T-helper 2 cell treated with Interferon-gamma antibody and Interleukin-4, amounts not matched to agents 5 μg/mL and 100 μg/mL, for 36 hours (primary cell): Measurements from ENCODE around the gene TMEM181.
A peak's percentile ranks its signal among the peaks of the same experiment; 100 is the strongest.
"Not testable (repeated sequence)": the region's sequence is repeated elsewhere in the genome, so short reads cannot be mapped to it uniquely, and the experiment has no call there.

Source experiments
- DNase-seq: peaks from one replicate; pipeline ENCODE4 v3.0.0; 2021; ENCODE audit warnings: low spot score
- H3K27ac Mint-ChIP-seq: one replicate; pipeline ENCODE4 v1.8.0; 2021; ENCODE audit warnings: mild to moderate bottlenecking, mixed read lengths
- H3K27me3 Mint-ChIP-seq: one replicate; pipeline ENCODE4 v1.8.0; 2021; ENCODE audit warnings: low read depth, mixed read lengths
- H3K36me3 Mint-ChIP-seq: one replicate; pipeline ENCODE4 v1.8.0; 2021; ENCODE audit warnings: low read depth, mixed read lengths
- H3K4me1 Mint-ChIP-seq: one replicate; pipeline ENCODE4 v1.8.0; 2021; ENCODE audit warnings: low read depth, mixed read lengths
- H3K4me3 Mint-ChIP-seq: one replicate; pipeline ENCODE4 v1.8.0; 2022; ENCODE audit warnings: mild to moderate bottlenecking, moderate library complexity, mixed read lengths
- H3K9me3 Mint-ChIP-seq: one replicate; pipeline ENCODE4 v1.8.0; 2021; ENCODE audit warnings: mixed read lengths

Gene TMEM181

GRCh38 chr6:158605266-158605878, 45.5 kb downstream of the TMEM181 start:
- peak; percentile 36 for DNase-seq
- peak overlapping the region; percentile 59 for H3K27ac Mint-ChIP-seq
- H3K9me3 Mint-ChIP-seq, result no peaks in the 10 kb centered on the region
- H3K27me3 Mint-ChIP-seq, result no peaks in the 10 kb centered on the region
- peaks cover 3% of the 10 kb centered on the region for H3K4me1 Mint-ChIP-seq
- no peak overlapping the region for H3K4me3 Mint-ChIP-seq
- peaks cover 43% of the 10 kb centered on the region for H3K36me3 Mint-ChIP-seq

- H3K4me1 Mint-ChIP-seq, DNase-seq, H3K9me3 Mint-ChIP-seq, H3K4me3 Mint-ChIP-seq, H3K27me3 Mint-ChIP-seq: not testable (repeated sequence)
- peaks cover 41% of the 10 kb centered on the region for H3K36me3 Mint-ChIP-seq
- H3K27ac Mint-ChIP-seq, result peak overlapping the region; percentile 59
Observed at GRCh38 chr6:158606011-158606410, 46.1 kb downstream of the TMEM181 start.

DNA sequence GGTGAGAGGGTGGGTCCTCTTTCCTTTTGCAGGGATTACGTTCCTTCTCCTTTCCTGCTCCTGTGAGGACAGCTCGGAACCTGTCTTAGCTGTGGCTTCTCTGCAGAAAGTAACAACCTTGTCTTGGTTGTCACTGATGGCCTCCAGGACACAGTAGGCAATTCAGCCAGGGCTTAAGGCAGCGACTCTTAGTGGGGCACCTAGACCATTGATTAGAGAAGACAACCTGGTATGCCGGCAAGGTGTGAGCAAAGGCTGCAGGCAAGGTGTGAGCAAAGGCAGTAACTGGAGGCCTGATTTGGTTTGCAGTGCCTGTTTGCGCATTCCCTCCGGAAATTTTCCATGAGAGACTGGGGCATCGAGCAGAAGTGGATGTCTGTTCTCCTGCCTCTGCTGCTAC, 47.0 kb downstream of the TMEM181 start:
- H3K27ac Mint-ChIP-seq, result no peak overlapping the region
- no peak for DNase-seq

GRCh38 chr6:158607411-158608170, 47.7 kb downstream of the TMEM181 start:
- no peak overlapping the region for H3K4me3 Mint-ChIP-seq
- H3K4me1 Mint-ChIP-seq, result peaks cover 3% of the 10 kb centered on the region
- DNase-seq, result no peak
- peaks cover 54% of the 10 kb centered on the region for H3K36me3 Mint-ChIP-seq
- no peaks in the 10 kb centered on the region for H3K9me3 Mint-ChIP-seq
- no peaks in the 10 kb centered on the region for H3K27me3 Mint-ChIP-seq
- no peak overlapping the region for H3K27ac Mint-ChIP-seq

More for the DNA sequence above, 47.0 kb downstream of the TMEM181 start:
- Mint-ChIP-seq H3K36me3 (peaks cover 47% of the 10 kb centered on the region), H3K9me3 (no peaks in the 10 kb centered on the region), H3K27me3 (no peaks in the 10 kb centered on the region), H3K4me3 (no peak overlapping the region), H3K4me1 (peaks cover 3% of the 10 kb centered on the region)

DNA sequence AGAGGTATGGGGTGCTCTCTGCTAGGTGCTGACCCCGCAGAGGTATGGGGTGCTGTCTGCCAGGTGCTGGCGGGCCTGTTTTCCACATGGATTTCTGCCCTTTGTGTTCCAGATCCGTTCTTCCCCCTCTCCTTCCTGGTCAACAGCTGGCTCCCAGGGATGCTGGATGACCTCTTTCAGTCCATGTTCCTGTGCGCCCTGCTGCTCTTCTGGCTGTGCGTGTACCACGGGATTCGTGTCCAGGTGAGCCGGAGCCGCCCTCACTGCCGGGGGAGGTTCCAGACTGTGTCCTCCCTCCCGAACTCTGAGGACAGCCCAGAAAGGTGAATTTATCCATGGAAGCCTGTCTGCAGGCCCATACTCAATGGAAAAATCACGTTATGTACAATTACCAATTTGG, 48.3 kb downstream of the TMEM181 start:
- Mint-ChIP-seq H3K4me1 (peaks cover 3% of the 10 kb centered on the region), H3K9me3 (no peaks in the 10 kb centered on the region), H3K27ac (no peak overlapping the region), H3K4me3 (no peak overlapping the region), H3K36me3 (peaks cover 55% of the 10 kb centered on the region), H3K27me3 (no peaks in the 10 kb centered on the region)
- DNase-seq, result no peak

DNA sequence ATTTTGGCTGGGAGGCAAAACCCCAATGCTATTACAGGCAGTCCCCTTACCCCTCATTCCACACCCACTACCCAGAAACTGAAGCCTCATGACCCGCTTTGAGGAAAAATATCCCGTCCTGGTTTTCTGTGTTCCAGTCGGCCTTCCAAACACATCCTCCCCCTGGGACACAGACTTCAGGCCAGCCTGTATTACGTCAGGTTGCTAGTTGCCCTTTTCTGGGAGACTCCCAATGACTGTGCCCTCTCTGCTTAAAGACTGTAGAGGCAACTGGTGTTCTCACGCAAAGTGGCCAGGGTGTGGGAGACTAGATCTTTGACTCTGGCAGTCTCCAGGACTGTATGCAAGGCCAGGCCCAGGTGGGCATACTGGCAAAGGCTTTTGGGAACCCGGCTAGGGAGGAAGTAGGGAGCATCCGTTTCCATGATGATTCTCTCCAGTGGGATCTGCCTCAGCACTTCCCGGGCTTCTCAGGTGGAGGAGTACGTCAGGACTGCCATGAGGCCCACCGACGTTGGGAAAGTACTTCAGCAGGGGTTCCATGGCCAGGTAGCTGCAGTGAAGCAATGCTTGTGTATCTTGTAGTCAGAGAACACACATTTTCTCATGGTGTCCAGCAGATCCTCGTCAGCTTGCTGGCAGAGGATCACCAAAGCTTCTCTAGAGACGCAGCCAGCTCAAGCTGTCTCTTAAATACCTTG, 49.7 kb downstream of the TMEM181 start:
- H3K27ac Mint-ChIP-seq, result no peak overlapping the region
- DNase-seq, result no peak
- no peaks in the 10 kb centered on the region for H3K27me3 Mint-ChIP-seq
- H3K36me3 Mint-ChIP-seq, result peaks cover 57% of the 10 kb centered on the region
- H3K9me3 Mint-ChIP-seq, result no peaks in the 10 kb centered on the region
- peaks cover 3% of the 10 kb centered on the region for H3K4me1 Mint-ChIP-seq
- H3K4me3 Mint-ChIP-seq, result no peak overlapping the region

GRCh38 chr6:158610319-158610968, 50.6 kb downstream of the TMEM181 start:
- DNase-seq, result no peak
- H3K9me3 Mint-ChIP-seq, result peaks cover 4% of the 10 kb centered on the region
- no peak overlapping the region for H3K4me3 Mint-ChIP-seq
- peaks cover under 1% of the 10 kb centered on the region for H3K4me1 Mint-ChIP-seq
- H3K27me3 Mint-ChIP-seq, result no peaks in the 10 kb centered on the region
- H3K27ac Mint-ChIP-seq, result no peak overlapping the region
- peaks cover 63% of the 10 kb centered on the region for H3K36me3 Mint-ChIP-seq

GRCh38 chr6:158611039-158611438, 51.1 kb downstream of the TMEM181 start:
- Mint-ChIP-seq H3K27me3 (no peaks in the 10 kb centered on the region), H3K4me3 (no peak overlapping the region), H3K36me3 (peaks cover 64% of the 10 kb centered on the region), H3K27ac (no peak overlapping the region), H3K9me3 (peaks cover 4% of the 10 kb centered on the region), H3K4me1 (no peaks in the 10 kb centered on the region)
- DNase-seq, result no peak

DNA sequence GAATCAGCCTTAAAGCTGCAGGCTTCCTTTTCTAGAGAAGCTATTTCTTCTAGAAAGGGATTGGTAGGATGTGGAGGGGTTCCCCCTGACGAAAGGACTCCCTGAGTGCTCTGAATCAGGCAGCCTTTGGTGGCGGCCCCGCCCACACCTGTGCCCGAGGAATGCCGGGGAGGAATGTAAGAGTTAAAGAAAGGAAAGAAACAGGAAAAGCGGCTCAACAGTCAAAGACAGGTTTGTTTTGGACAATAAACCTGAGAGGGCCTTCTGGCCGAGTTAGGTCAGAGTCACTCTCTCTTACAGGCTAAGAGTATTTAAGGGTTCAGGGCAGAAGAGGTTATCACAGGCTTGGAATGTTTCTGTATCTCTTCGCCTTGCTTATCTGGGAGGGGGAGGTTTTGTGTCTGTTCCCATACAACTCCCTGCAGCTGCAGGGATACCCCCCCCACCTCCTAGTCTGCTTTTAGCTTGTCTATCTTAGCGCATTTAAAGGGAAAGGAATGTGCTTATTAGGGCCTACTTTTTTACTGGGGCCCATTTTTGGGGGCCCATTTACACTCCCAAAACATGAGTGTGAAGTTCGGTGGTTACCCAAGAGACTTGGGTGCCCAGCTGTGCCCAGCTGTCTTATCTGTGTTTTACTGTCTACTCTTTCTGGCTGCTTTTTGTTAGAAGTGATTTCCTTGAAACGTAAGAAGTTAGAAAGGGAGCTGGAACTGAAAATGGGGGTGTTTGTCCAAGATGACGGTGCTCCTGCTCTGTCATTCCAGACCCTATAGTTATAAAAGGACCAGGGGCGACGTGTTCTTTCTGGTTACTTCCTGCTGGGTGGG, 51.9 kb downstream of the TMEM181 start:
- DNase-seq, result no peak
- H3K27me3 Mint-ChIP-seq, result no peaks in the 10 kb centered on the region
- peaks cover 4% of the 10 kb centered on the region for H3K9me3 Mint-ChIP-seq
- no peak overlapping the region for H3K4me3 Mint-ChIP-seq
- H3K4me1 Mint-ChIP-seq, result no peaks in the 10 kb centered on the region
- peaks cover 67% of the 10 kb centered on the region for H3K36me3 Mint-ChIP-seq
- no peak overlapping the region for H3K27ac Mint-ChIP-seq

GRCh38 chr6:158614606-158615005, 54.7 kb downstream of the TMEM181 start:
- peaks cover 78% of the 10 kb centered on the region for H3K36me3 Mint-ChIP-seq
- not testable (repeated sequence) for H3K27me3 Mint-ChIP-seq

DNA sequence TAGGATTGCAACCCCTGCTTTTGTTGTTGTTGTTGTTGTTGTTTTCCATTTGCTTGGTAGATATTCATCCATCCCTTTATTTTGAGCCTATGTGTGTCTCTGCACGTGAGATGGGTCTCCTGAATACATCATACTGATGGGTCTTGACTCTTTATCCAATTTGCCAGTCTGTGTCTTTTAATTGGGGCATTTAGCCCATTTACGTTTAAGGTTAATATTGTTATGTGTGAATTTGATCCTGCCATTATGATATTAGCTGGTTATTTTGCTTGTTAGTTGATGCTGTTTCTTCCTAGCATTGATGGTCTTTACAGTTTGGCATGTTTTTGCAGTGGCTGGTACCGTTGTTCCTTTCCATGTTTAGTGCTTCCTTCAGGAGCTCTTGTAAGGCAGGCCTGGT, 58.4 kb downstream of the TMEM181 start:
- H3K9me3 Mint-ChIP-seq, DNase-seq, H3K4me3 Mint-ChIP-seq, H3K27me3 Mint-ChIP-seq, H3K27ac Mint-ChIP-seq: not testable (repeated sequence)
- H3K36me3 Mint-ChIP-seq, result peaks cover 66% of the 10 kb centered on the region
- peaks cover 12% of the 10 kb centered on the region for H3K4me1 Mint-ChIP-seq

More at GRCh38 chr6:158614606-158615005, 54.7 kb downstream of the TMEM181 start:
- not testable (repeated sequence) for H3K4me3 Mint-ChIP-seq, DNase-seq, H3K27ac Mint-ChIP-seq, H3K9me3 Mint-ChIP-seq, H3K4me1 Mint-ChIP-seq

- Mint-ChIP-seq H3K27me3 (no peaks in the 10 kb centered on the region), H3K4me3 (no peak overlapping the region), H3K9me3 (peaks cover 1% of the 10 kb centered on the region), H3K4me1 (peaks cover 12% of the 10 kb centered on the region), H3K27ac (peak overlapping the region; percentile 38), H3K36me3 (peaks cover 61% of the 10 kb centered on the region)
- DNase-seq, result no peak
Observed at GRCh38 chr6:158619922-158620801, 60.3 kb downstream of the TMEM181 start.
